Activated CD8-positive, alpha-beta T cell treated with anti-CD3 and anti-CD28 coated beads for 36 hours (primary cell): ENCODE data around the gene RASGEF1C. TPM values are rescaled to one million over a fixed set of nuclear protein-coding genes. Genes with fewer than 3 reads are reported as not detected.

Experiments
- ATAC-seq: fragments of 200-7000 bp; cut with Tn5 transposase; one replicate; pipeline ENCODE4 v1.10.0; 2021; ENCODE audit warnings: mild to moderate bottlenecking, moderate library complexity
- CTCF ChIA-PET: fragments of 350-600 bp; sonication (Branson Sonifier 250); formaldehyde crosslinking; loops from one replicate; lab custom pipeline; 2021; ENCODE audit warnings: antibody characterized with exemption; lab: Charles Lee
- POLR2A ChIA-PET: fragments of 350-600 bp; sonication (Branson Sonifier 250); formaldehyde crosslinking; loops from one replicate; lab custom pipeline; 2021; ENCODE audit warnings: antibody characterized with exemption; lab: Charles Lee
- DNase-seq: peaks from one replicate; pipeline ENCODE4 v3.0.0-alpha.2; 2020
- H3K27ac Mint-ChIP-seq: one replicate; pipeline ENCODE4 v1.8.0; 2021; ENCODE audit warnings: mild to moderate bottlenecking, mixed read lengths
- H3K27me3 Mint-ChIP-seq: one replicate; pipeline ENCODE4 v1.8.0; 2021; ENCODE audit warnings: mixed read lengths
- H3K36me3 Mint-ChIP-seq: one replicate; pipeline ENCODE4 v1.8.0; 2021; ENCODE audit warnings: low read depth, mixed read lengths
- H3K4me1 Mint-ChIP-seq: one replicate; pipeline ENCODE4 v1.8.0; 2021; ENCODE audit warnings: low read depth, mixed read lengths
- H3K4me3 Mint-ChIP-seq: one replicate; pipeline ENCODE4 v1.8.0; 2021; ENCODE audit warnings: mild to moderate bottlenecking, moderate library complexity, mixed read lengths
- H3K9me3 Mint-ChIP-seq: one replicate; pipeline ENCODE4 v1.8.0; 2021; ENCODE audit warnings: mixed read lengths
- CTCF ChIP-seq: fragments of 200-600 bp; IDR thresholded peaks from one replicate; pipeline ENCODE4 v1.8.0; 2022; ENCODE audit warnings: antibody characterized with exemption, mild to moderate bottlenecking
- intact Hi-C: fragments of 100-400 bp; cut with micrococcal nuclease; formaldehyde crosslinking; loops from one replicate; pipeline ENCODE4 v1.10.0; 2022
- total RNA-seq, 2 experiments: library from RNA; stranded (reverse); gene quantifications; one replicate each; pipeline ENCODE4 v1.2.3, GENCODE V29; 2021

The RASGEF1C gene
- total RNA-seq, 2 experiments from 2014 or later = not detected

- POLR2A ChIA-PET = no interaction called here
- Mint-ChIP-seq H3K27ac (no peak overlapping the region), H3K27me3 (peaks cover 1% of the 10 kb centered on the region), H3K9me3 (no peaks in the 10 kb centered on the region), H3K4me1 (no peaks in the 10 kb centered on the region), H3K36me3 (no peaks in the 10 kb centered on the region), H3K4me3 (no peak overlapping the region)
- intact Hi-C loops = no loop called here
- ATAC-seq = no peak
- TF ChIP-seq CTCF = no peak
- no peak for DNase-seq
- CTCF ChIA-PET = no interaction called here
Measured at GRCh38 chr5:180187767-180188166, 21.2 kb downstream of the RASGEF1C start.

GRCh38 chr5:180180846-180181245, 28.2 kb downstream of the RASGEF1C start:
- Mint-ChIP-seq H3K9me3 (peaks cover 3% of the 10 kb centered on the region), H3K27me3 (peaks cover 4% of the 10 kb centered on the region), H3K36me3 (no peaks in the 10 kb centered on the region), H3K27ac (no peak overlapping the region), H3K4me3 (no peak overlapping the region), H3K4me1 (no peaks in the 10 kb centered on the region)
- intact Hi-C loops = no loop called here
- ChIA-PET CTCF (no interaction called here), POLR2A (no interaction called here)
- DNase-seq (no peak), ATAC-seq (no peak)
- no peak for TF ChIP-seq CTCF

GRCh38 chr5:180180421-180180820, 28.6 kb downstream of the RASGEF1C start:
- H3K9me3 Mint-ChIP-seq = peaks cover 3% of the 10 kb centered on the region
- DNase-seq (no peak), ATAC-seq (no peak)
- intact Hi-C loops = no loop called here
- peaks cover 4% of the 10 kb centered on the region for H3K27me3 Mint-ChIP-seq
- POLR2A ChIA-PET = no interaction called here
- H3K4me3 Mint-ChIP-seq = no peak overlapping the region
- CTCF ChIA-PET = no interaction called here
- no peaks in the 10 kb centered on the region for H3K4me1 Mint-ChIP-seq
- no peak for TF ChIP-seq CTCF
- no peak overlapping the region for H3K27ac Mint-ChIP-seq
- H3K36me3 Mint-ChIP-seq = no peaks in the 10 kb centered on the region

GRCh38 chr5:180179442-180180420, 29.3 kb downstream of the RASGEF1C start:
- H3K27ac Mint-ChIP-seq = no peak overlapping the region
- H3K36me3 Mint-ChIP-seq = no peaks in the 10 kb centered on the region
- peaks cover 3% of the 10 kb centered on the region for H3K9me3 Mint-ChIP-seq
- no peak overlapping the region for H3K4me3 Mint-ChIP-seq
- DNase-seq = no peak
- intact Hi-C loops = no loop called here
- ChIA-PET CTCF (no interaction called here), POLR2A (no interaction called here)
- no peak for TF ChIP-seq CTCF
- ATAC-seq = no peak
- no peaks in the 10 kb centered on the region for H3K4me1 Mint-ChIP-seq
- peaks cover 4% of the 10 kb centered on the region for H3K27me3 Mint-ChIP-seq
